ENCODE data around the gene NDUFS1.
"Not testable (repeated sequence)": the region's sequence is repeated elsewhere in the genome, so short reads cannot be mapped to it uniquely, and the experiment has no call there.

The NDUFS1 gene

GRCh38 chr2:206190689-206191088 lies 31.4 kb upstream of the NDUFS1 start:
- no peaks in the 10 kb centered on the region for H3K4me1 ChIP-seq (ENCODE audit: control insufficient read depth, insufficient read depth, low read length)
- no peaks in the 10 kb centered on the region for H3K9me3 ChIP-seq (ENCODE audit: control insufficient read depth, insufficient read depth, low read length)
- WGBS (ENCODE audit: insufficient coverage, insufficient read length) = no CpG with 5 or more reads among the region's 5 CpGs
- DNase-seq (ENCODE audit: low read depth, low spot score) = no peak
- H3K27me3 ChIP-seq (ENCODE audit: control insufficient read depth, insufficient read depth, low read length) = no peaks in the 10 kb centered on the region
- no peak overlapping the region for H3K4me3 ChIP-seq (ENCODE audit: low read length)
- no peaks in the 10 kb centered on the region for H3K36me3 ChIP-seq (ENCODE audit: control insufficient read depth, insufficient read depth, low read length)
- no peak overlapping the region for H3K27ac ChIP-seq (ENCODE audit: low read length)

- Histone ChIP-seq H3K4me3 (ENCODE audit: low read length) (no peak overlapping the region), H3K4me1 (ENCODE audit: control insufficient read depth, insufficient read depth, low read length) (no peaks in the 10 kb centered on the region), H3K9me3 (ENCODE audit: control insufficient read depth, insufficient read depth, low read length) (no peaks in the 10 kb centered on the region), H3K36me3 (ENCODE audit: control insufficient read depth, insufficient read depth, low read length) (no peaks in the 10 kb centered on the region), H3K27ac (ENCODE audit: low read length) (no peak overlapping the region), H3K27me3 (ENCODE audit: control insufficient read depth, insufficient read depth, low read length) (no peaks in the 10 kb centered on the region)
- no peak for DNase-seq (ENCODE audit: low read depth, low spot score)
- WGBS (ENCODE audit: insufficient coverage, insufficient read length) = no CpG with 5 or more reads among the region's 2 CpGs
Observed at GRCh38 chr2:206190111-206190510, 30.9 kb upstream of the NDUFS1 start.

GRCh38 chr2:206189691-206190090 lies 30.4 kb upstream of the NDUFS1 start:
- no peak for DNase-seq (ENCODE audit: low read depth, low spot score)
- Histone ChIP-seq H3K4me3 (ENCODE audit: low read length) (no peak overlapping the region), H3K4me1 (ENCODE audit: control insufficient read depth, insufficient read depth, low read length) (no peaks in the 10 kb centered on the region), H3K27me3 (ENCODE audit: control insufficient read depth, insufficient read depth, low read length) (no peaks in the 10 kb centered on the region), H3K36me3 (ENCODE audit: control insufficient read depth, insufficient read depth, low read length) (no peaks in the 10 kb centered on the region), H3K27ac (ENCODE audit: low read length) (no peak overlapping the region), H3K9me3 (ENCODE audit: control insufficient read depth, insufficient read depth, low read length) (no peaks in the 10 kb centered on the region)
- no CpG with 5 or more reads among the region's 3 CpGs for WGBS (ENCODE audit: insufficient coverage, insufficient read length)

GRCh38 chr2:206181526-206181925 lies 22.3 kb upstream of the NDUFS1 start:
- H3K36me3 ChIP-seq (ENCODE audit: control insufficient read depth, insufficient read depth, low read length); H3K9me3 ChIP-seq (ENCODE audit: control insufficient read depth, insufficient read depth, low read length); H3K4me1 ChIP-seq (ENCODE audit: control insufficient read depth, insufficient read depth, low read length); H3K27me3 ChIP-seq (ENCODE audit: control insufficient read depth, insufficient read depth, low read length); H3K4me3 ChIP-seq (ENCODE audit: low read length); H3K27ac ChIP-seq (ENCODE audit: low read length); DNase-seq (ENCODE audit: low read depth, low spot score): not testable (repeated sequence)
- WGBS (ENCODE audit: insufficient coverage, insufficient read length) = no CpG with 5 or more reads among the region's 6 CpGs

GRCh38 chr2:206176901-206177300 lies 17.7 kb upstream of the NDUFS1 start:
- Histone ChIP-seq H3K36me3 (ENCODE audit: control insufficient read depth, insufficient read depth, low read length) (no peaks in the 10 kb centered on the region), H3K4me1 (ENCODE audit: control insufficient read depth, insufficient read depth, low read length) (no peaks in the 10 kb centered on the region), H3K27me3 (ENCODE audit: control insufficient read depth, insufficient read depth, low read length) (no peaks in the 10 kb centered on the region), H3K9me3 (ENCODE audit: control insufficient read depth, insufficient read depth, low read length) (no peaks in the 10 kb centered on the region), H3K27ac (ENCODE audit: low read length) (no peak overlapping the region), H3K4me3 (ENCODE audit: low read length) (no peak overlapping the region)
- DNase-seq (ENCODE audit: low read depth, low spot score) = no peak
- no CpG with 5 or more reads among the region's 3 CpGs for WGBS (ENCODE audit: insufficient coverage, insufficient read length)

- no peak overlapping the region for H3K27ac ChIP-seq (ENCODE audit: low read length)
- no peak for DNase-seq (ENCODE audit: low read depth, low spot score)
- no peaks in the 10 kb centered on the region for H3K27me3 ChIP-seq (ENCODE audit: control insufficient read depth, insufficient read depth, low read length)
- H3K9me3 ChIP-seq (ENCODE audit: control insufficient read depth, insufficient read depth, low read length) = no peaks in the 10 kb centered on the region
- no peaks in the 10 kb centered on the region for H3K4me1 ChIP-seq (ENCODE audit: control insufficient read depth, insufficient read depth, low read length)
- no CpG with 5 or more reads among the region's 2 CpGs for WGBS (ENCODE audit: insufficient coverage, insufficient read length)
- no peak overlapping the region for H3K4me3 ChIP-seq (ENCODE audit: low read length)
- H3K36me3 ChIP-seq (ENCODE audit: control insufficient read depth, insufficient read depth, low read length) = no peaks in the 10 kb centered on the region
Observed at GRCh38 chr2:206176121-206176520, 16.9 kb upstream of the NDUFS1 start.

GRCh38 chr2:206173147-206173546 lies 13.9 kb upstream of the NDUFS1 start:
- no CpG with 5 or more reads among the region's 4 CpGs for WGBS (ENCODE audit: insufficient coverage, insufficient read length)
- no peak overlapping the region for H3K27ac ChIP-seq (ENCODE audit: low read length)
- H3K4me1 ChIP-seq (ENCODE audit: control insufficient read depth, insufficient read depth, low read length) = no peaks in the 10 kb centered on the region
- H3K36me3 ChIP-seq (ENCODE audit: control insufficient read depth, insufficient read depth, low read length) = no peaks in the 10 kb centered on the region
- DNase-seq (ENCODE audit: low read depth, low spot score) = no peak
- H3K27me3 ChIP-seq (ENCODE audit: control insufficient read depth, insufficient read depth, low read length) = no peaks in the 10 kb centered on the region
- no peaks in the 10 kb centered on the region for H3K9me3 ChIP-seq (ENCODE audit: control insufficient read depth, insufficient read depth, low read length)
- no peak overlapping the region for H3K4me3 ChIP-seq (ENCODE audit: low read length)

- not testable (repeated sequence) for H3K9me3 ChIP-seq (ENCODE audit: control insufficient read depth, insufficient read depth, low read length); H3K27ac ChIP-seq (ENCODE audit: low read length); DNase-seq (ENCODE audit: low read depth, low spot score); H3K27me3 ChIP-seq (ENCODE audit: control insufficient read depth, insufficient read depth, low read length); H3K4me3 ChIP-seq (ENCODE audit: low read length); H3K4me1 ChIP-seq (ENCODE audit: control insufficient read depth, insufficient read depth, low read length); H3K36me3 ChIP-seq (ENCODE audit: control insufficient read depth, insufficient read depth, low read length)
- no CpG with 5 or more reads among the region's 52 CpGs for WGBS (ENCODE audit: insufficient coverage, insufficient read length)
Observed at GRCh38 chr2:206171624-206172397, 12.6 kb upstream of the NDUFS1 start.

- not testable (repeated sequence) for H3K4me3 ChIP-seq (ENCODE audit: low read length); H3K27me3 ChIP-seq (ENCODE audit: control insufficient read depth, insufficient read depth, low read length); H3K27ac ChIP-seq (ENCODE audit: low read length); DNase-seq (ENCODE audit: low read depth, low spot score); H3K36me3 ChIP-seq (ENCODE audit: control insufficient read depth, insufficient read depth, low read length); H3K4me1 ChIP-seq (ENCODE audit: control insufficient read depth, insufficient read depth, low read length); H3K9me3 ChIP-seq (ENCODE audit: control insufficient read depth, insufficient read depth, low read length)
- no CpG with 5 or more reads among the region's 4 CpGs for WGBS (ENCODE audit: insufficient coverage, insufficient read length)
Observed at GRCh38 chr2:206168230-206168629, 9.0 kb upstream of the NDUFS1 start.

- H3K4me1 ChIP-seq (ENCODE audit: control insufficient read depth, insufficient read depth, low read length) = peaks cover 1% of the 10 kb centered on the region; the same call in 1 of the 2 replicates
- peak; percentile 25 for DNase-seq (ENCODE audit: low read depth, low spot score)
- no CpG with 5 or more reads among the region's 2 CpGs for WGBS (ENCODE audit: insufficient coverage, insufficient read length)
- no peak overlapping the region for H3K27ac ChIP-seq (ENCODE audit: low read length)
- H3K36me3 ChIP-seq (ENCODE audit: control insufficient read depth, insufficient read depth, low read length) = peaks cover 22% of the 10 kb centered on the region; the same call in 1 of the 2 replicates
- H3K4me3 ChIP-seq (ENCODE audit: low read length) = no peak overlapping the region
- no peaks in the 10 kb centered on the region for H3K9me3 ChIP-seq (ENCODE audit: control insufficient read depth, insufficient read depth, low read length)
- no peaks in the 10 kb centered on the region for H3K27me3 ChIP-seq (ENCODE audit: control insufficient read depth, insufficient read depth, low read length)
Observed at GRCh38 chr2:206164261-206164862, 5.1 kb upstream of the NDUFS1 start.
